ENCODE data around the gene ACO2.
"Not testable (repeated sequence)": the region's sequence is repeated elsewhere in the genome, so short reads cannot be mapped to it uniquely, and the experiment has no call there.

GRCh38 chr22:41440511-41440910 lies 28.4 kb upstream of the ACO2 start:
- not testable (repeated sequence) for TF ChIP-seq CTCF (IDR thresholded peaks at IDR 0.05)
- peak in 1 of 2 donors; percentile 23 for TF ChIP-seq POLR2A (IDR thresholded peaks at IDR 0.05)
